ENCODE results near the gene SPATA18. TPM values are rescaled to one million over a fixed set of nuclear protein-coding genes. Genes with fewer than 3 reads are reported as not detected.

SPATA18 gene
- total and polyA plus RNA-seq, 2 of the 13 experiments (the other 11 are each of a cell fraction or from before 2014, with no cell fraction given) = 5.7 to 13.2 TPM

GRCh38 chr4:52094376-52095145, 43.5 kb downstream of the SPATA18 start:
- FAIRE-seq = no peak

More at GRCh38 chr4:52094376-52095145, 43.5 kb downstream of the SPATA18 start:
- no peak for TF ChIP-seq ZNF124 (CRISPR knock-in tag; IDR thresholded peaks at IDR 0.05)
- no peak for TF ChIP-seq ZNF512B (CRISPR knock-in tag; IDR thresholded peaks at IDR 0.05; ENCODE audit: borderline replicate concordance)
- no peak for TF ChIP-seq TBP (CRISPR knock-in tag; IDR thresholded peaks at IDR 0.05)
- TF ChIP-seq ATF1 (CRISPR knock-in tag; IDR thresholded peaks at IDR 0.05) = no peak
- no peak for TF ChIP-seq GPBP1L1 (CRISPR knock-in tag; IDR thresholded peaks at IDR 0.05)
- no peak for TF ChIP-seq GTF2F1 (IDR thresholded peaks at IDR 0.05; ENCODE audit: low read length)
- no peak for TF ChIP-seq ZBTB42 (CRISPR knock-in tag; IDR thresholded peaks at IDR 0.05)
- no peak for TF ChIP-seq ZNF574 (CRISPR knock-in tag; IDR thresholded peaks at IDR 0.05)
- TF ChIP-seq ZNF530 (CRISPR knock-in tag; IDR thresholded peaks at IDR 0.05; ENCODE audit: low read depth) = no peak
- TF ChIP-seq ZKSCAN8 (CRISPR knock-in tag; IDR thresholded peaks at IDR 0.05; ENCODE audit: borderline replicate concordance) = no peak
- TF ChIP-seq ZNF782 (CRISPR knock-in tag; IDR thresholded peaks at IDR 0.05; ENCODE audit: borderline replicate concordance) = no peak
- TF ChIP-seq ZBTB49 (CRISPR knock-in tag; IDR thresholded peaks at IDR 0.05; ENCODE audit: borderline replicate concordance) = no peak
- TF ChIP-seq HMGA1 (CRISPR knock-in tag; conservative IDR thresholded peaks at IDR 0.05) = no peak
- TF ChIP-seq CENPT (CRISPR knock-in tag; IDR thresholded peaks at IDR 0.05; ENCODE audit: low read depth) = no peak
- H4K20me1 ChIP-seq (ENCODE audit: insufficient read depth, low read length) = no peaks in the 10 kb centered on the region
- POLR2A ChIA-PET = no interaction called here
- H3K4me3 ChIP-seq (replicated peaks in 1 of 3; ENCODE audit: insufficient read depth in 1 of 3, low read depth in 2 of 3, low read length in 3 of 3) = no peak overlapping the region
- no peak overlapping the region for H3K9ac ChIP-seq (ENCODE audit: insufficient read depth, low read depth, low read length)
- no peak overlapping the region for H3K4me2 ChIP-seq (ENCODE audit: low read depth, low read length)
- 89% methylated on average over 8 of the region's 8 CpGs for WGBS (ENCODE audit: low lambda C conversion rate)
- H3K36me3 ChIP-seq (replicated peaks in 1 of 2; ENCODE audit: control insufficient read depth in 1 of 2, insufficient read depth in 2 of 2, low read length in 2 of 2) = no peaks in the 10 kb centered on the region
- in situ Hi-C loops (cut with HindIII; ENCODE audit: extremely low pct_ligation_motif_present, low pct_unique_long_range_greater_than_20kb) = no loop called here
- CTCF ChIA-PET (ENCODE audit: low intra/inter-chr PET ratio, low total read pairs) = no interaction called here
- no peak overlapping the region for H3K27ac ChIP-seq (ENCODE audit: extremely low read length, insufficient read depth, low read length)
- no peak overlapping the region for H2AFZ ChIP-seq (ENCODE audit: low read length)
- no TSS peak for BruUV-seq (replicated peaks)
- peaks cover 17% of the 10 kb centered on the region for H3K4me1 ChIP-seq (ENCODE audit: insufficient read depth, low read length)
- ATAC-seq (no peak), DNase-seq (ENCODE audit: low spot score) (no peak)
- H3K9me3 ChIP-seq (ENCODE audit: low read length) = no peaks in the 10 kb centered on the region
- no peaks in the 10 kb centered on the region for H3K79me2 ChIP-seq (ENCODE audit: insufficient read depth, low read length)
- intact Hi-C loops (cut with micrococcal nuclease; ENCODE audit: unreplicated experiment) = no loop called here
- no peaks in the 10 kb centered on the region; a peak in 1 of 5 replicates for H3K27me3 ChIP-seq (ENCODE audit: control insufficient read depth in 1 of 2, insufficient read depth in 2 of 2, low read length in 2 of 2)

All from HepG2 (cell line).